ENCODE data around the gene SVIP.

- TF ChIP-seq EZH2 (IDR thresholded peaks at IDR 0.05; ENCODE audit: low read depth) (no peak), CTCF (conservative IDR thresholded peaks at IDR 0.05) (no peak)
These were observed 42.5 kb downstream of the SVIP start for GRCh38 chr11:22787055-22787454.

Measured in PC-9 (cell line).